Common myeloid progenitor, CD34-positive (primary cell): Measurements from ENCODE around the gene CAP2.

Experiments
- CTCF ChIA-PET: fragments of 350-600 bp; sonication (Branson Sonifier 250); formaldehyde crosslinking; loops from one replicate; lab custom pipeline; 2021; ENCODE audit warnings: antibody characterized with exemption; lab: Charles Lee
- POLR2A ChIA-PET: fragments of 350-600 bp; sonication (Branson Sonifier 250); formaldehyde crosslinking; loops from one replicate; lab custom pipeline; 2021; ENCODE audit warnings: antibody characterized with exemption; lab: Charles Lee
- DNase-seq, 3 donors: peaks; one replicate each; pipeline versions ENCODE4 v3.0.0 to v3.0.0-alpha.2; 2013
- H3K27ac ChIP-seq, 2 experiments: 1 replicate in 1 of 2; 2 replicates in 1 of 2; pipeline ENCODE4 v1.7.0; 2013; ENCODE audit warnings: inconsistent platforms in 2 of 2, low read length in 2 of 2, mild to moderate bottlenecking in 2 of 2, low read depth in 1 of 2, moderate library complexity in 1 of 2; ENCODE audit not compliant: severe bottlenecking in 2 of 2, insufficient read depth in 1 of 2, poor library complexity in 1 of 2
- H3K27me3 ChIP-seq, 5 experiments: replicated peaks in 2 of 5; 1 replicate in 3 of 5; 2 replicates in 2 of 5; pipeline versions ENCODE4 v1.6.1 to v1.7.0; 2013; ENCODE audit warnings: low read length in 4 of 5, mild to moderate bottlenecking in 2 of 5, moderate library complexity in 2 of 5, inconsistent platforms in 1 of 5; ENCODE audit not compliant: insufficient read depth in 5 of 5, control insufficient read depth in 4 of 5
- H3K36me3 ChIP-seq, 4 experiments: 1 replicate in 2 of 4; 2 replicates in 2 of 4; pipeline versions ENCODE4 v1.6.1 to v1.7.0; 2013; ENCODE audit warnings: low read length in 3 of 4, control low read depth in 1 of 4, mild to moderate bottlenecking in 1 of 4; ENCODE audit not compliant: control insufficient read depth in 4 of 4, insufficient read depth in 4 of 4
- H3K4me1 ChIP-seq, 4 experiments: 1 replicate in 3 of 4; 2 replicates in 1 of 4; pipeline versions ENCODE4 v1.6.1 to v1.7.1; 2013; ENCODE audit warnings: low read length in 3 of 4, mild to moderate bottlenecking in 3 of 4, control low read depth in 1 of 4, inconsistent platforms in 1 of 4, moderate library complexity in 1 of 4; ENCODE audit not compliant: control insufficient read depth in 4 of 4, insufficient read depth in 4 of 4; ENCODE audit errors: control extremely low read depth in 1 of 4
- H3K4me3 ChIP-seq, 7 experiments: 1 replicate in 4 of 7; 2 replicates in 3 of 7; pipeline versions ENCODE4 v1.5.1 to v1.7.0; 2013; ENCODE audit warnings: mild to moderate bottlenecking in 7 of 7, low read length in 6 of 7, moderate library complexity in 6 of 7, inconsistent platforms in 2 of 7, low read depth in 2 of 7, control low read depth in 1 of 7; ENCODE audit not compliant: insufficient read depth in 4 of 7, control insufficient read depth in 1 of 7; ENCODE audit errors: extremely low read depth in 1 of 7
- H3K9me3 ChIP-seq, 5 experiments: 1 replicate in 4 of 5; 2 replicates in 1 of 5; pipeline versions ENCODE4 v1.6.1 to v1.7.1; 2013; ENCODE audit warnings: low read length in 4 of 5, mild to moderate bottlenecking in 2 of 5, inconsistent platforms in 1 of 5, low read depth in 1 of 5, moderate library complexity in 1 of 5; ENCODE audit not compliant: control insufficient read depth in 4 of 5, insufficient read depth in 2 of 5; ENCODE audit errors: control extremely low read depth in 1 of 5
- WGBS: methylation state at CpG from one replicate; pipeline ENCODE4 v1.1.5; 2013; ENCODE audit not compliant: insufficient coverage; 5-methylcytosine and 5-hydroxymethylcytosine counted together

CAP2 gene

DNA sequence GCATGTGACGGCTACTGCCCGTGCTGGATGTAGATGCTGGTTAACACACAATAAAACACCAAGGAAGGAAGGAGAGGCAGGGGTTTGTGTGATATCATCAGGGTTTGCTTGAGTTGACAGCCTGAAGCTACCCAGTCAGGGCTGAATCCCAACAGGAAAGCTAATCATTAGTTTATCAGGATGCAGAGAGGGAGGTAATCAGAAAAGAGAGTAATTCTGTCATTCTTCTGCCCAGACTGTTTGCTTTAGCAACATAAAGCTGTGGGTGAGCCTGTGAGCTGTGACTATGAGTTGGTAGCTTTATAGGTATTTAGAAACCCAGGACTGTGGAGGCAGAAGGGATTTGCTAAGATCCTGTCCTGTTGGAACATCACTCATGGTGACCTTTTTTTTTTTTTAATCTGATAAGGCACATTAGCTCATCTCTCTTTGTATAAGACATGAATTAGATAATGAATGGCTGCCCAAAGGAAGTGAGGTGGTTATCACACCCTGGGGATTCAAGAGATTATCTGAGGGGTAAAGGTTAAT is 79.3 kb downstream of the CAP2 start:
- H3K9me3 ChIP-seq: no peaks in the 10 kb centered on the region
- no peak for DNase-seq
- H3K4me3 ChIP-seq: no peak overlapping the region
- no peaks in the 10 kb centered on the region for H3K36me3 ChIP-seq
- ChIA-PET CTCF (interaction anchor here (1.5 kb wide), 1 partner anchor 111 kb away, joined by 4 read pairs; no protein-coding TSS in a partner anchor), POLR2A (interaction anchor here (0.6 kb wide), 1 partner anchor 1043 kb away, joined by 3 read pairs; no protein-coding TSS in a partner anchor)
- H3K27me3 ChIP-seq: peaks cover 0 to 4% (median 0%) of the 10 kb centered on the region in 5 experiments
- H3K4me1 ChIP-seq: no peaks in the 10 kb centered on the region
- no peak overlapping the region for H3K27ac ChIP-seq
- WGBS: 100% methylated on average over 2 of the region's 2 CpGs

DNA sequence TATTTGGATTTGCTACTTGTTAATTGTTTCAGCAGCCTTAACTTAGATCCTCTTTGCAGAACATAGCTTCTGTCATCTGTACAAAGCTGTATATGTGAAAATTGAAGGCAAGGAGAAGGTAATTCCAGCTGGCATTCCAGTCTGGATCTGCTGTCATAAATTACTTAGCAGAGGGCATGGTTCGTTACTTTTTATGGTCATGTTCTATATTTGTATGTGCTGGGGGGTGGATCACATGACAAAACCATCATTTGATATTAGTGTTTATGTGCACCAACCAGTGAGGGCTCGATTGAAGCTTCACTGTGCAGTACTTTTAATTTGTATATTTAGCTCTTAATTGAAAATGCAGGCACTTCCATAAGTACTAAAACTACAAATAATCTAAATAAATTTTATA is 80.2 kb downstream of the CAP2 start:
- peaks cover 0 to 4% (median 0%) of the 10 kb centered on the region in 5 experiments for H3K27me3 ChIP-seq
- H3K36me3 ChIP-seq: no peaks in the 10 kb centered on the region
- POLR2A ChIA-PET: no interaction called here
- 80% methylated on average over 1 of the region's 2 CpGs for WGBS
- H3K27ac ChIP-seq: no peak overlapping the region
- H3K4me3 ChIP-seq: no peak overlapping the region
- CTCF ChIA-PET: interaction anchor here (1.1 to 1.5 kb wide), 2 partner anchors 8 to 111 kb away, joined by 3 to 4 read pairs; no protein-coding TSS in a partner anchor
- H3K4me1 ChIP-seq: no peaks in the 10 kb centered on the region
- no peaks in the 10 kb centered on the region for H3K9me3 ChIP-seq
- no peak for DNase-seq

- no peak for DNase-seq
- CTCF ChIA-PET: interaction anchor here (1.1 kb wide), 1 partner anchor 7 kb away, joined by 3 read pairs; no protein-coding TSS in a partner anchor
- no CpG with 5 or more reads among the region's 4 CpGs for WGBS
- POLR2A ChIA-PET: no interaction called here
- no peak overlapping the region for H3K27ac ChIP-seq
- no peaks in the 10 kb centered on the region for H3K9me3 ChIP-seq
- no peaks in the 10 kb centered on the region for H3K36me3 ChIP-seq
- peaks cover 0 to 4% (median 0%) of the 10 kb centered on the region in 5 experiments for H3K27me3 ChIP-seq
- H3K4me3 ChIP-seq: no peak overlapping the region
- H3K4me1 ChIP-seq: no peaks in the 10 kb centered on the region
These were observed 80.9 kb downstream of the CAP2 start for GRCh38 chr6:17474289-17474688.

- Histone ChIP-seq H3K9me3 (no peaks in the 10 kb centered on the region), H3K27ac (no peak overlapping the region), H3K36me3 (no peaks in the 10 kb centered on the region), H3K4me3 (no peak overlapping the region), H3K27me3 (peaks cover 0 to 4% (median 0%) of the 10 kb centered on the region in 5 experiments), H3K4me1 (no peaks in the 10 kb centered on the region)
- DNase-seq: no peak
- CTCF ChIA-PET: interaction anchor here (1.4 kb wide), 1 partner anchor 15 kb away, joined by 3 read pairs; no protein-coding TSS in a partner anchor
- 86% methylated on average over 1 of the region's 4 CpGs for WGBS
- POLR2A ChIA-PET: no interaction called here
These were observed 82.3 kb downstream of the CAP2 start for GRCh38 chr6:17475606-17476244.

- CTCF ChIA-PET: interaction anchor here (1.4 kb wide), 1 partner anchor 14 kb away, joined by 3 read pairs; no protein-coding TSS in a partner anchor
- Histone ChIP-seq H3K9me3 (no peaks in the 10 kb centered on the region), H3K4me1 (no peaks in the 10 kb centered on the region), H3K36me3 (no peaks in the 10 kb centered on the region), H3K27me3 (peaks cover 0 to 4% (median 0%) of the 10 kb centered on the region in 5 experiments), H3K4me3 (no peak overlapping the region), H3K27ac (no peak overlapping the region)
- POLR2A ChIA-PET: no interaction called here
- WGBS: no CpG with 5 or more reads among the region's 4 CpGs
- DNase-seq: no peak
These were observed 83.1 kb downstream of the CAP2 start for GRCh38 chr6:17476511-17476910.

DNA sequence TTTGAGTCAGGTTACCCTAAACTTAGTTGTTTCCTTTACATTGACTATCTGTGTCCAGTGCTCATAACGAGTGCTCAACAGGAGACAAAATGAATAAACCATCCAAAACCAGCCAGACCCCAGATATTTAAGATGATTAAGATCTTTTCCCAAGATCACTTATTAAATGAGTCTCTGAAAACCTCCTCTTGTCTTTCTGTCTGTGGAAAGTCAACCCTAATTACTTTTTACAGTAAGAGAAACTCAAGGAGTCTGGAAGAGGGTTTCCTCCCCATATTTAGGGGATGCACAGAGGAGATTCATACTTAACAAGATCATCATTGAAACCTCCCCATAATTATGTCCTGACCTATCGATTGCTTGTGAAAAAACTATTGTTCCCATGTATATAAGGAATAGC is 84.0 kb downstream of the CAP2 start:
- ChIA-PET CTCF (no interaction called here), POLR2A (no interaction called here)
- 100% methylated on average over 1 of the region's 2 CpGs for WGBS
- H3K4me1 ChIP-seq: no peaks in the 10 kb centered on the region
- H3K27me3 ChIP-seq: peaks cover 0 to 4% (median 0%) of the 10 kb centered on the region in 5 experiments
- no peak overlapping the region for H3K27ac ChIP-seq
- no peak overlapping the region for H3K4me3 ChIP-seq
- no peak for DNase-seq
- no peaks in the 10 kb centered on the region for H3K36me3 ChIP-seq
- H3K9me3 ChIP-seq: no peaks in the 10 kb centered on the region
